Measurements from ENCODE around the gene RPS8. TPM values are rescaled to one million over a fixed set of nuclear protein-coding genes. Genes with fewer than 3 reads are reported as not detected.
A peak's percentile ranks its signal among the peaks of the same experiment; 100 is the strongest.

Gene RPS8
- total RNA-seq, 1 donor, result 1,221 TPM

DNA sequence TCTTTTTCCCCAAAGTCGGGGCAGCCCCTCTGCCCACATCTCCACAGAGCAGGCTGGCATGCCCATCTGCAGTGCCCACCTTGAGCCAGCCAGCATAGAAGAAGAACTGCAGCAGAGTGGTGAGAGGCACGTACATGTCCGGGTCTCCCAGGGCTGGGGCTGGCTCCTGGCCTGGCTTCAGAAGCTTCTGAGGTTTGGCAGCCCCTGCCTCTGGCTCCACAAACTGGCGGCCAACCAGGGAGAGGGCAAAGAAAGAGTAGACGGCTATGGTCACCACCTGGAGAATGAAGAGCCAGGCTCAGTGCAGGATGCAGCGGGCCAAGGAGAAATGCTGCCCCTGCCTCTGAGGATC lies 9.7 kb downstream of the RPS8 start:
- Histone ChIP-seq H4K20me1 (ENCODE audit: insufficient read depth, low read length) (no peaks in the 10 kb centered on the region), H2AFZ (ENCODE audit: low read length) (no peak overlapping the region)

GRCh38 chr1:44785501-44786137 lies 10.3 kb downstream of the RPS8 start:
- Histone ChIP-seq H3K4me3 (ENCODE audit: insufficient read depth, low read length) (peak overlapping the region; percentile 69), H3K27ac (ENCODE audit: low read depth, low read length) (no peak overlapping the region), H3K4me1 (ENCODE audit: insufficient read depth, low read length) (peaks cover 18% of the 10 kb centered on the region), H3K36me3 (ENCODE audit: insufficient read depth, low read length) (peaks cover 3% of the 10 kb centered on the region), H2AFZ (ENCODE audit: low read length) (no peak overlapping the region), H3K79me2 (ENCODE audit: insufficient read depth, low read length) (no peaks in the 10 kb centered on the region), H3K9me3 (ENCODE audit: low read depth, low read length) (no peaks in the 10 kb centered on the region), H3K4me2 (ENCODE audit: insufficient read depth, low read length) (peak overlapping the region; percentile 87), H4K20me1 (ENCODE audit: insufficient read depth, low read length) (no peaks in the 10 kb centered on the region), H3K27me3 (ENCODE audit: insufficient read depth, low read length) (no peaks in the 10 kb centered on the region)
- TF ChIP-seq CTCF (IDR thresholded peaks at IDR 0.05; ENCODE audit: extremely low read depth, low read depth, low read length), result no peak
- DNase-seq (ENCODE audit: insufficient read length, low spot score, missing footprints), result no peak

More for the DNA sequence above, 9.7 kb downstream of the RPS8 start:
- H3K9me3 ChIP-seq (ENCODE audit: low read depth, low read length), result no peaks in the 10 kb centered on the region
- peak overlapping the region; percentile 78 for H3K4me2 ChIP-seq (ENCODE audit: insufficient read depth, low read length)
- no peak overlapping the region for H3K27ac ChIP-seq (ENCODE audit: low read depth, low read length)
- no peak overlapping the region for H3K4me3 ChIP-seq (ENCODE audit: insufficient read depth, low read length)
- no peak for DNase-seq (ENCODE audit: insufficient read length, low spot score, missing footprints)
- no peaks in the 10 kb centered on the region for H3K79me2 ChIP-seq (ENCODE audit: insufficient read depth, low read length)
- no peak for TF ChIP-seq CTCF (IDR thresholded peaks at IDR 0.05; ENCODE audit: extremely low read depth, low read depth, low read length)
- H3K27me3 ChIP-seq (ENCODE audit: insufficient read depth, low read length), result no peaks in the 10 kb centered on the region
- peaks cover 8% of the 10 kb centered on the region for H3K36me3 ChIP-seq (ENCODE audit: insufficient read depth, low read length)
- peaks cover 18% of the 10 kb centered on the region for H3K4me1 ChIP-seq (ENCODE audit: insufficient read depth, low read length)

GRCh38 chr1:44786138-44786840 lies 10.9 kb downstream of the RPS8 start:
- Histone ChIP-seq H3K4me2 (ENCODE audit: insufficient read depth, low read length) (peak overlapping the region; percentile 87), H2AFZ (ENCODE audit: low read length) (peak overlapping the region; percentile 80), H3K4me3 (ENCODE audit: insufficient read depth, low read length) (peak overlapping the region; percentile 69), H3K36me3 (ENCODE audit: insufficient read depth, low read length) (no peaks in the 10 kb centered on the region), H4K20me1 (ENCODE audit: insufficient read depth, low read length) (no peaks in the 10 kb centered on the region), H3K79me2 (ENCODE audit: insufficient read depth, low read length) (no peaks in the 10 kb centered on the region), H3K4me1 (ENCODE audit: insufficient read depth, low read length) (peaks cover 18% of the 10 kb centered on the region), H3K9me3 (ENCODE audit: low read depth, low read length) (no peaks in the 10 kb centered on the region), H3K27me3 (ENCODE audit: insufficient read depth, low read length) (no peaks in the 10 kb centered on the region), H3K27ac (ENCODE audit: low read depth, low read length) (no peak overlapping the region)
- peak; percentile 91 for TF ChIP-seq CTCF (IDR thresholded peaks at IDR 0.05; ENCODE audit: extremely low read depth, low read depth, low read length)
- peak; percentile 94 for DNase-seq (ENCODE audit: insufficient read length, low spot score, missing footprints)

- Histone ChIP-seq H2AFZ (ENCODE audit: low read length) (peak overlapping the region; percentile 80), H3K27ac (ENCODE audit: low read depth, low read length) (no peak overlapping the region), H3K4me1 (ENCODE audit: insufficient read depth, low read length) (peaks cover 18% of the 10 kb centered on the region), H3K27me3 (ENCODE audit: insufficient read depth, low read length) (no peaks in the 10 kb centered on the region), H4K20me1 (ENCODE audit: insufficient read depth, low read length) (no peaks in the 10 kb centered on the region), H3K4me3 (ENCODE audit: insufficient read depth, low read length) (no peak overlapping the region), H3K79me2 (ENCODE audit: insufficient read depth, low read length) (no peaks in the 10 kb centered on the region), H3K9me3 (ENCODE audit: low read depth, low read length) (no peaks in the 10 kb centered on the region), H3K36me3 (ENCODE audit: insufficient read depth, low read length) (no peaks in the 10 kb centered on the region), H3K4me2 (ENCODE audit: insufficient read depth, low read length) (no peak overlapping the region)
- DNase-seq (ENCODE audit: insufficient read length, low spot score, missing footprints), result peak; percentile 45
- no peak for TF ChIP-seq CTCF (IDR thresholded peaks at IDR 0.05; ENCODE audit: extremely low read depth, low read depth, low read length)
These were observed 11.6 kb downstream of the RPS8 start for GRCh38 chr1:44786841-44787426.

Measured in osteoblast (primary cell).